T follicular helper cell (primary cell): Measurements from ENCODE around the gene TBX21.

Experiments used
- DNase-seq: peaks from one replicate; pipeline ENCODE4 v3.0.0-alpha.2; 2020; ENCODE audit warnings: low read depth
- total RNA-seq, 2 experiments: gene quantifications; one replicate each; lab custom pipeline; 2026; lab: John Stamatoyannopoulos, UW

The TBX21 gene
- 26.7 to 277 reads per million in 2 experiments for total RNA-seq

GRCh38 chr17:47733047-47733673, at the start of gene TBX21:
TBX21 (plus strand) TSS chr17:47733236; CDS start chr17:47733455, 219 bp downstream.
- peak; percentile 82 for DNase-seq

GRCh38 chr17:47684025-47684424, 49.0 kb upstream of the TBX21 start:
- no peak for DNase-seq

GRCh38 chr17:47684535-47685193, 48.4 kb upstream of the TBX21 start:
- DNase-seq = no peak

- DNase-seq = no peak
These were observed 47.3 kb upstream of the TBX21 start for GRCh38 chr17:47685556-47686275.

- no peak for DNase-seq
These were observed 46.8 kb upstream of the TBX21 start for GRCh38 chr17:47686276-47686635.

- DNase-seq = no peak
These were observed 46.2 kb upstream of the TBX21 start for GRCh38 chr17:47686664-47687327.

GRCh38 chr17:47687328-47687690, 45.7 kb upstream of the TBX21 start:
- no peak for DNase-seq

- DNase-seq = no peak
These were observed 45.3 kb upstream of the TBX21 start for GRCh38 chr17:47687748-47688147.

GRCh38 chr17:47690121-47690520, 42.9 kb upstream of the TBX21 start:
- no peak for DNase-seq

GRCh38 chr17:47692137-47692894, 40.7 kb upstream of the TBX21 start:
- DNase-seq = no peak

GRCh38 chr17:47692895-47693730, 39.9 kb upstream of the TBX21 start:
- no peak for DNase-seq

- DNase-seq = peak; percentile 31
These were observed 39.1 kb upstream of the TBX21 start, which contains the start of gene TBKBP1 for GRCh38 chr17:47693731-47694580. TBKBP1 (plus strand) TSS chr17:47694161; CDS start chr17:47696113, 1,952 bp downstream.

- DNase-seq = no peak
These were observed 38.2 kb upstream of the TBX21 start for GRCh38 chr17:47694581-47695428.

GRCh38 chr17:47695429-47696376, 37.3 kb upstream of the TBX21 start:
- DNase-seq = no peak

- DNase-seq = no peak
These were observed 36.1 kb upstream of the TBX21 start for GRCh38 chr17:47696717-47697642.

- DNase-seq = no peak
These were observed 34.9 kb upstream of the TBX21 start for GRCh38 chr17:47697906-47698711.
